K562 (cell line): Measurements from ENCODE around the gene DLGAP1. TPM values are rescaled to one million over a fixed set of nuclear protein-coding genes. Genes with fewer than 3 reads are reported as not detected.

ENCODE experiments used
- BRD4 ChIP-seq: fragments of 200-600 bp; sonication (generic); IDR thresholded peaks from 2 replicates; pipeline ENCODE4 v1.6.1; 2017; ENCODE audit warnings: inconsistent platforms
- EP300 ChIP-seq: IDR thresholded peaks from 2 replicates; pipeline ENCODE4 v1.6.1; 2012; ENCODE audit warnings: low read length, improper control_type of control experiment
- HBP1 ChIP-seq: fragments of 450-650 bp; formaldehyde crosslinking; IDR thresholded peaks from 2 replicates; pipeline ENCODE4 v1.4.0; 2022; ENCODE audit warnings: missing genetic modification characterization
- HNRNPH1 ChIP-seq: fragments of 200-400 bp; formaldehyde crosslinking; optimal IDR thresholded peaks from 2 replicates; pipeline ENCODE3; 2017; ENCODE audit warnings: low read depth, mild to moderate bottlenecking, low read length, moderate library complexity
- KLF13 ChIP-seq: fragments of 450-650 bp; IDR thresholded peaks from 2 replicates; pipeline ENCODE4 v1.6.1; 2016; ENCODE audit warnings: missing genetic modification characterization, low read depth, mild to moderate bottlenecking, missing compliant biosample characterization, moderate library complexity, borderline replicate concordance
- MAFF ChIP-seq: IDR thresholded peaks from 2 replicates; pipeline ENCODE4 v1.6.1; 2012; ENCODE audit warnings: low read length, improper control_type of control experiment
- MYC ChIP-seq, 2 experiments: fragments of 250-450 bp in 1 of 2; sonication (Bioruptor Pico) in 1 of 2; IDR thresholded peaks; 2 replicates each; pipeline versions ENCODE4 v1.5.1 to v1.6.1; 2012 to 2021; ENCODE audit warnings: low read depth in 2 of 2, borderline replicate concordance in 1 of 2, improper control_type of control experiment in 1 of 2, low read length in 1 of 2, mild to moderate bottlenecking in 1 of 2, moderate library complexity in 1 of 2
- NONO ChIP-seq, 2 experiments: fragments of 200-400 bp in 1 of 2; fragments of 450-650 bp in 1 of 2; formaldehyde crosslinking in 1 of 2; IDR thresholded peaks; 2 replicates each; pipeline ENCODE4 v1.6.1; 2017; ENCODE audit warnings: low read depth in 2 of 2, mild to moderate bottlenecking in 2 of 2, moderate library complexity in 2 of 2, low read length in 1 of 2
- PHF20 ChIP-seq: fragments of 450-650 bp; IDR thresholded peaks from 2 replicates; pipeline ENCODE4 v1.6.1; 2018; ENCODE audit not compliant: partially characterized antibody
- PKNOX1 ChIP-seq: fragments of 450-650 bp; IDR thresholded peaks from 2 replicates; pipeline ENCODE4 v1.6.1; 2016
- TCFL5 ChIP-seq: fragments of 250-450 bp; sonication (Bioruptor Pico); conservative IDR thresholded peaks from 2 replicates; pipeline ENCODE4 v1.6.1; 2021; ENCODE audit warnings: mild to moderate bottlenecking, moderate library complexity, matching md5 sums
- TRIM24 ChIP-seq, 2 experiments: fragments of 450-650 bp; IDR thresholded peaks; 2 replicates each; pipeline ENCODE4 v1.6.1; 2016
- ZBED1 ChIP-seq: IDR thresholded peaks from 2 replicates; pipeline ENCODE4 v1.6.1; 2014
- ZEB2 ChIP-seq: fragments of 450-650 bp; IDR thresholded peaks from 2 replicates; pipeline ENCODE4 v1.6.1; 2016
- polyA plus RNA-seq, 8 experiments: library from polyadenylated mRNA; depleted of rRNA in 4 of 8; stranded (reverse) in 5 of 8; unstranded in 3 of 8; fragments of >200 nt; fragmentation: Nextera tagmentation in 2 of 8; fragmentation: Illumina TruSeq in 1 of 8; extraction: Ambion mirVana in 2 of 8; extraction: Trizol in 1 of 8; gene quantifications; 2 replicates each; pipeline versions ENCODE4 v1.2.1 to v1.2.3, GENCODE V29; 2011 to 2014; ENCODE audit warnings: inconsistent platforms in 1 of 8, missing spikeins in 1 of 8
- total RNA-seq, 7 experiments: library from RNA; depleted of rRNA in 6 of 7; stranded (reverse); fragments of >200 nt in 6 of 7; fragmentation: Illumina TruSeq in 2 of 7; extraction: Trizol in 2 of 7; gene quantifications; 2 replicates each; pipeline versions ENCODE4 v1.2.1 to v1.2.3, GENCODE V29; 2011 to 2021; ENCODE audit warnings: low replicate concordance in 1 of 7
- TF ChIP-seq, protein P1 (sequence below), 2 experiments: fragments of 450-650 bp; IDR thresholded peaks; 2 replicates each; pipeline ENCODE4 v1.6.1; 2016; ENCODE audit warnings: mild to moderate bottlenecking in 2 of 2, borderline replicate concordance in 1 of 2, low read depth in 1 of 2, moderate library complexity in 1 of 2
- TF ChIP-seq, protein P2 (sequence below): sonication (generic); formaldehyde crosslinking; IDR thresholded peaks from 2 replicates; pipeline ENCODE4 v1.9.0; 2022; ENCODE audit warnings: mild to moderate bottlenecking, missing genetic modification reagents

Gene DLGAP1
- total and polyA plus RNA-seq, 9 of the 15 experiments (the other 6 are each of a cell fraction or from before 2014, with no cell fraction given), result 0.04 to 0.22 (median 0.08) TPM

DNA sequence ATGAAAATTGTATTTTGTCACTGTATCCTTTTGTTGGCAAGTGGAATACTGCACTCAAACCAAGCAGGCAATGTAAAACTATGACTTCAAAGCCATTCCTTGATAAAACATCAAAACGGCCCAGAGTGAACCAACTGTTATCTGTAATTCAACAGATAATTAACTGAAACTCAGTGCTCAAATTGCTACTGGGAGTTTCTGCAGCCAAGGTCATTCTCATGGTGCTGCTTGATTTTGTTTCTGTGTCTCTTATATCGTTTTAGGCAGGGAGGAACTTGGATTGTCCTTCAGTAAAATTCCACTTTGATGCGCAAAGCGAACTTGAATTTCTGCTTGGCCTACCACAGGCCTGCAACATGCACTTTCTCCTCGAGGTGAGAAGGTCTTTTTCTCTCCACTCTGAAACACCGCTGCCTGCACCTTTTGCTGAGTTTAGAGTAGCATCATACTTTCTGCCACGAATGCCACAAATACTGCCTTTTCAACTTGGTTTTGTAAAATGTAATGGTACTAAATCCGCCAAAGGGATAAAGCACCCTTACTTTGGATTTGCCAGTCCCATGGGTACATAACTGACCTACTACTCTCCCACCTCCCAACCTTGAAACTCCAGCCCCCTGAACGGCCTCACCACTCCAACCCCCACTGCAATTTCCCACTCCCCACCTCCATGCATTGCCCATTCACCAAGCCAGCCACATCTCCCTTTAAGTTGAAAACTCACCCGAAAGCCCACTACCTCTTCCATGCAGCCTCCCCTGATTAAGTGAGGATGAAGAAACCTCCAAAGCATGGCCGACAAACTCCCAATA lies 800.5 kb downstream of the DLGAP1 start (continued):
- peak; percentile 17; the same call in 1 of the 2 replicates for TF ChIP-seq BRD4
- TF ChIP-seq TCFL5 (CRISPR knock-in tag), result no peak
- TF ChIP-seq, protein P1, sequence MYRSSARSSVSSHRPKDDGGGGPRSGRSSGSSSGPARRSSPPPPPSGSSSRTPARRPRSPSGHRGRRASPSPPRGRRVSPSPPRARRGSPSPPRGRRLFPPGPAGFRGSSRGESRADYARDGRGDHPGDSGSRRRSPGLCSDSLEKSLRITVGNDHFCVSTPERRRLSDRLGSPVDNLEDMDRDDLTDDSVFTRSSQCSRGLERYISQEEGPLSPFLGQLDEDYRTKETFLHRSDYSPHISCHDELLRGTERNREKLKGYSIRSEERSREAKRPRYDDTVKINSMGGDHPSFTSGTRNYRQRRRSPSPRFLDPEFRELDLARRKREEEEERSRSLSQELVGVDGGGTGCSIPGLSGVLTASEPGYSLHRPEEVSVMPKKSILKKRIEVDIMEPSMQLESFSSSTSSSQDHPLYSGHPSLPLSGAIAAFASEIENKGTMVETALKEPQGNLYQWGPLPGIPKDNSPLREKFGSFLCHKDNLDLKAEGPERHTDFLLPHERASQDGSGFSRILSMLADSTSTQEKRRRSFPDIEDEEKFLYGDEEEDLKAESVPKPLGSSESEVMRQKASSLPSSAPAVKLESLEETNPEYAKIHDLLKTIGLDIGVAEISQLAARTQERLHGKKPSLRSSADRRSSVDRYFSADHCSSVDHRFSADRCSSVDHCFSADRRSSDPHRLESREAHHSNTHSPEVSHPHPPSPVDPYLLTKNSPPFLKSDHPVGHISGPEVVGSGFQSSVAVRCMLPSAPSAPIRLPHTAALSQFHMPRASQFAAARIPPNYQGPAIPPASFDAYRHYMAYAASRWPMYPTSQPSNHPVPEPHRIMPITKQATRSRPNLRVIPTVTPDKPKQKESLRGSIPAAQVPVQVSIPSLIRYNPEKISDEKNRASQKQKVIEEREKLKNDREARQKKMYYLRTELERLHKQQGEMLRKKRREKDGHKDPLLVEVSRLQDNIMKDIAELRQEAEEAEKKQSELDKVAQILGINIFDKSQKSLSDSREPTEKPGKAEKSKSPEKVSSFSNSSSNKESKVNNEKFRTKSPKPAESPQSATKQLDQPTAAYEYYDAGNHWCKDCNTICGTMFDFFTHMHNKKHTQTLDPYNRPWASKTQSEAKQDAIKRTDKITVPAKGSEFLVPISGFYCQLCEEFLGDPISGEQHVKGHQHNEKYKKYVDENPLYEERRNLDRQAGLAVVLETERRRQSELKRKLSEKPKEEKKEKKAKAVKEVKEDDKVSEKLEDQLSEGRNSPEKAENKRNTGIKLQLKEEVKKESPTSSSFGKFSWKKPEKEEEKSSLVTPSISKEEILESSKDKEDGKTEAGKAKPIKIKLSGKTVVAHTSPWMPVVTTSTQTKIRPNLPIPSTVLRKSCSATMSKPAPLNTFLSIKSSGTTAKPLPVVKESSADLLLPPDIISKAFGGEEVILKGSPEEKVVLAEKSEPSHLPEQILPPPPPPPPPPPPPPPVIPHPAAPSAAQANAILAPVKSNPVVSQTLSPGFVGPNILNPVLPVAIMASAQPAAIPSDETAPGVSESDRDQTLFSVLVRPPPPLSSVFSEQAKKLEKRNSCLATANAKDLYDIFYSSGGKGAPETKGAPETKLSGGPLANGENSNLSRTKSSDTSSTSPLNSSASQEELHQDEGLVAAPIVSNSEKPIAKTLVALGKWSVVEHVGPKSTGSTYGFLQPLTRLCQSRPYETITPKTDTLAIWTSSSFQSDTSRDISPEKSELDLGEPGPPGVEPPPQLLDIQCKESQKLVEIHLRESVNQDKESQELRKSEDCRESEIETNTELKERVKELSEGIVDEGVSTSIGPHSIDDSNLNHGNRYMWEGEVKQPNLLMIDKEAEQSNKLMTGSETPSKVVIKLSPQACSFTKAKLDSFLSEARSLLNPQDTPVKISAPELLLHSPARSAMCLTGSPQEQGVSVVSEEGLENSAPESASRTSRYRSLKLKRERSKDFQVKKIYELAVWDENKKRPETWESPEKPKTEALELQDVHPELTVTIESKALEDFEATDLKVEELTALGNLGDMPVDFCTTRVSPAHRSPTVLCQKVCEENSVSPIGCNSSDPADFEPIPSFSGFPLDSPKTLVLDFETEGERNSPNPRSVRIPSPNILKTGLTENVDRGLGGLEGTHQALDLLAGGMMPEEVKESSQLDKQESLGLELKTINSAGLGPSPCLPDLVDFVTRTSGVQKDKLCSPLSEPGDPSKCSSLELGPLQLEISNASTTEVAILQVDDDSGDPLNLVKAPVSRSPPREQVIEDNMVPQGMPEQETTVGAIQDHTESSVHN (IDR thresholded peaks at IDR 0.05; ENCODE audit: borderline replicate concordance in 1 of 2, low read depth in 1 of 2), result no peak
- peak; percentile 58; the same call in 1 of the 2 replicates for TF ChIP-seq KLF13 (tag)
- TF ChIP-seq TRIM24 (IDR thresholded peaks at IDR 0.05), result no peak
- no peak for TF ChIP-seq MAFF
- no peak for TF ChIP-seq ZEB2
- TF ChIP-seq PKNOX1, result no peak
- TF ChIP-seq EP300, result peak; percentile 50
- TF ChIP-seq, protein P2, sequence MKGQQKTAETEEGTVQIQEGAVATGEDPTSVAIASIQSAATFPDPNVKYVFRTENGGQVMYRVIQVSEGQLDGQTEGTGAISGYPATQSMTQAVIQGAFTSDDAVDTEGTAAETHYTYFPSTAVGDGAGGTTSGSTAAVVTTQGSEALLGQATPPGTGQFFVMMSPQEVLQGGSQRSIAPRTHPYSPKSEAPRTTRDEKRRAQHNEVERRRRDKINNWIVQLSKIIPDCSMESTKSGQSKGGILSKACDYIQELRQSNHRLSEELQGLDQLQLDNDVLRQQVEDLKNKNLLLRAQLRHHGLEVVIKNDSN (CRISPR knock-in tag), result 0 out of 2 replicates have a peak, but pooled peaks have one; percentile 22
- no peak for TF ChIP-seq PHF20
- peak; percentile 65; the same call in 1 of the 2 replicates for TF ChIP-seq HBP1
- TF ChIP-seq NONO (IDR thresholded peaks at IDR 0.05; ENCODE audit: low read depth in 2 of 2, low read length in 1 of 2), result no peak
- TF ChIP-seq ZBED1, result no peak
- no peak for TF ChIP-seq HNRNPH1
- TF ChIP-seq MYC (IDR thresholded peaks at IDR 0.05; ENCODE audit: low read depth, low read length), result no peak; the same call in 1 of the 2 replicates
- TF ChIP-seq MYC (CRISPR knock-in tag; IDR thresholded peaks at IDR 0.05; ENCODE audit: borderline replicate concordance, low read depth), result peak; percentile 46; the same call in 1 of the 2 replicates
